ENCODE results near the gene TPM2. TPM values are rescaled to one million over a fixed set of nuclear protein-coding genes. Genes with fewer than 3 reads are reported as not detected.

TPM2 gene
- polyA plus RNA-seq, 1 of the 3 experiments (the other 2 are of a cell fraction): 620 TPM

- TF ChIP-seq FOXM1 (IDR thresholded peaks at IDR 0.05; ENCODE audit: low read depth) (no peak), PBX3 (IDR thresholded peaks at IDR 0.05) (no peak), NFIC (IDR thresholded peaks at IDR 0.05; ENCODE audit: borderline replicate concordance) (no peak), RXRA (IDR thresholded peaks at IDR 0.05; ENCODE audit: borderline replicate concordance, low read depth) (no peak), TCF12 (IDR thresholded peaks at IDR 0.05) (no peak), EP300 (IDR thresholded peaks at IDR 0.05; ENCODE audit: borderline replicate concordance in 1 of 2, low read depth in 1 of 2, low read length in 1 of 2) (no peak), SMC3 (IDR thresholded peaks at IDR 0.05; ENCODE audit: low read depth, low read length) (no peak), FOXJ3 (CRISPR knock-in tag; IDR thresholded peaks at IDR 0.05) (no peak), NRF1 (IDR thresholded peaks at IDR 0.05; ENCODE audit: low read depth, low read length) (no peak)
- TF ChIP-seq, protein P1, sequence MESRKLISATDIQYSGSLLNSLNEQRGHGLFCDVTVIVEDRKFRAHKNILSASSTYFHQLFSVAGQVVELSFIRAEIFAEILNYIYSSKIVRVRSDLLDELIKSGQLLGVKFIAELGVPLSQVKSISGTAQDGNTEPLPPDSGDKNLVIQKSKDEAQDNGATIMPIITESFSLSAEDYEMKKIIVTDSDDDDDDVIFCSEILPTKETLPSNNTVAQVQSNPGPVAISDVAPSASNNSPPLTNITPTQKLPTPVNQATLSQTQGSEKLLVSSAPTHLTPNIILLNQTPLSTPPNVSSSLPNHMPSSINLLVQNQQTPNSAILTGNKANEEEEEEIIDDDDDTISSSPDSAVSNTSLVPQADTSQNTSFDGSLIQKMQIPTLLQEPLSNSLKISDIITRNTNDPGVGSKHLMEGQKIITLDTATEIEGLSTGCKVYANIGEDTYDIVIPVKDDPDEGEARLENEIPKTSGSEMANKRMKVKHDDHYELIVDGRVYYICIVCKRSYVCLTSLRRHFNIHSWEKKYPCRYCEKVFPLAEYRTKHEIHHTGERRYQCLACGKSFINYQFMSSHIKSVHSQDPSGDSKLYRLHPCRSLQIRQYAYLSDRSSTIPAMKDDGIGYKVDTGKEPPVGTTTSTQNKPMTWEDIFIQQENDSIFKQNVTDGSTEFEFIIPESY (IDR thresholded peaks at IDR 0.05; ENCODE audit: borderline replicate concordance, low read depth): no peak
- TF ChIP-seq, protein P2, sequence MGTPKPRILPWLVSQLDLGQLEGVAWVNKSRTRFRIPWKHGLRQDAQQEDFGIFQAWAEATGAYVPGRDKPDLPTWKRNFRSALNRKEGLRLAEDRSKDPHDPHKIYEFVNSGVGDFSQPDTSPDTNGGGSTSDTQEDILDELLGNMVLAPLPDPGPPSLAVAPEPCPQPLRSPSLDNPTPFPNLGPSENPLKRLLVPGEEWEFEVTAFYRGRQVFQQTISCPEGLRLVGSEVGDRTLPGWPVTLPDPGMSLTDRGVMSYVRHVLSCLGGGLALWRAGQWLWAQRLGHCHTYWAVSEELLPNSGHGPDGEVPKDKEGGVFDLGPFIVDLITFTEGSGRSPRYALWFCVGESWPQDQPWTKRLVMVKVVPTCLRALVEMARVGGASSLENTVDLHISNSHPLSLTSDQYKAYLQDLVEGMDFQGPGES (IDR thresholded peaks at IDR 0.05; ENCODE audit: low read depth, low read length): no peak
- TF ChIP-seq, protein P3, sequence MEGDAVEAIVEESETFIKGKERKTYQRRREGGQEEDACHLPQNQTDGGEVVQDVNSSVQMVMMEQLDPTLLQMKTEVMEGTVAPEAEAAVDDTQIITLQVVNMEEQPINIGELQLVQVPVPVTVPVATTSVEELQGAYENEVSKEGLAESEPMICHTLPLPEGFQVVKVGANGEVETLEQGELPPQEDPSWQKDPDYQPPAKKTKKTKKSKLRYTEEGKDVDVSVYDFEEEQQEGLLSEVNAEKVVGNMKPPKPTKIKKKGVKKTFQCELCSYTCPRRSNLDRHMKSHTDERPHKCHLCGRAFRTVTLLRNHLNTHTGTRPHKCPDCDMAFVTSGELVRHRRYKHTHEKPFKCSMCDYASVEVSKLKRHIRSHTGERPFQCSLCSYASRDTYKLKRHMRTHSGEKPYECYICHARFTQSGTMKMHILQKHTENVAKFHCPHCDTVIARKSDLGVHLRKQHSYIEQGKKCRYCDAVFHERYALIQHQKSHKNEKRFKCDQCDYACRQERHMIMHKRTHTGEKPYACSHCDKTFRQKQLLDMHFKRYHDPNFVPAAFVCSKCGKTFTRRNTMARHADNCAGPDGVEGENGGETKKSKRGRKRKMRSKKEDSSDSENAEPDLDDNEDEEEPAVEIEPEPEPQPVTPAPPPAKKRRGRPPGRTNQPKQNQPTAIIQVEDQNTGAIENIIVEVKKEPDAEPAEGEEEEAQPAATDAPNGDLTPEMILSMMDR (IDR thresholded peaks at IDR 0.05): no peak
- TF ChIP-seq, protein P4, sequence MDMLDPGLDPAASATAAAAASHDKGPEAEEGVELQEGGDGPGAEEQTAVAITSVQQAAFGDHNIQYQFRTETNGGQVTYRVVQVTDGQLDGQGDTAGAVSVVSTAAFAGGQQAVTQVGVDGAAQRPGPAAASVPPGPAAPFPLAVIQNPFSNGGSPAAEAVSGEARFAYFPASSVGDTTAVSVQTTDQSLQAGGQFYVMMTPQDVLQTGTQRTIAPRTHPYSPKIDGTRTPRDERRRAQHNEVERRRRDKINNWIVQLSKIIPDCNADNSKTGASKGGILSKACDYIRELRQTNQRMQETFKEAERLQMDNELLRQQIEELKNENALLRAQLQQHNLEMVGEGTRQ (IDR thresholded peaks at IDR 0.05; ENCODE audit: borderline replicate concordance, low read depth, low read length): no peak
- TF ChIP-seq, protein P5, sequence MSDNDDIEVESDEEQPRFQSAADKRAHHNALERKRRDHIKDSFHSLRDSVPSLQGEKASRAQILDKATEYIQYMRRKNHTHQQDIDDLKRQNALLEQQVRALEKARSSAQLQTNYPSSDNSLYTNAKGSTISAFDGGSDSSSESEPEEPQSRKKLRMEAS (IDR thresholded peaks at IDR 0.05; ENCODE audit: low read depth): no peak
- Histone ChIP-seq H3K9me3 (no peaks in the 10 kb centered on the region), H3K79me2 (ENCODE audit: insufficient read depth) (peaks cover 30% of the 10 kb centered on the region), H3K4me2 (peak overlapping the region; percentile 80), H2AFZ (ENCODE audit: low read depth) (no peak overlapping the region), H3K27ac (ENCODE audit: low read depth in 2 of 2, low read length in 1 of 2) (peak overlapping the region; percentile 97 to 98; a peak in 2 of 4 replicates), H3K4me1 (ENCODE audit: control insufficient read depth in 1 of 2, insufficient read depth in 2 of 2, low read depth in 1 of 2, low read length in 1 of 2) (peaks cover 0 to 19% of the 10 kb centered on the region in 2 experiments; a peak in 1 of 4 replicates), H3K9me2 (no peaks in the 10 kb centered on the region), H3K27me3 (ENCODE audit: insufficient read depth) (no peaks in the 10 kb centered on the region), H3K9ac (peak overlapping the region; percentile 88), H3K4me3 (ENCODE audit: low read depth in 2 of 2, low read length in 1 of 2) (peak overlapping the region; percentile 70 to 82; a peak in 3 of 4 replicates), H4K20me1 (ENCODE audit: insufficient read depth) (no peaks in the 10 kb centered on the region), H3K36me3 (replicated peaks in 1 of 2; ENCODE audit: control insufficient read depth in 1 of 2, insufficient read depth in 2 of 2, low read length in 1 of 2) (peaks cover 0 to 11% of the 10 kb centered on the region in 2 experiments), H3F3A (replicated peaks; ENCODE audit: insufficient read depth) (peaks cover 30% of the 10 kb centered on the region)
- no peak for DNase-seq
- ChIA-PET POLR2A (interaction anchor here (1.3 to 3.8 kb wide), 3 partner anchors 12 to 73 kb away, joined by 4 to 20 read pairs (median 11); partner anchors contain the start of genes CREB3 and TLN1), CTCF (interaction anchor here (0.7 to 6.0 kb wide), 24 partner anchors 8 to 131 kb away, joined by 3 to 86 read pairs (median 6); partner anchors contain the start of genes CA9, CREB3, TLN1 and TPM2)
- 87% methylated on average over 3 of the region's 3 CpGs for WGBS (ENCODE audit: low lambda C conversion rate)
These were observed 30.4 kb downstream of the TPM2 start for GRCh38 chr9:35659340-35659739.

All from SK-N-SH (cell line).